NK-92 (cell line): ENCODE measurements around the gene SEC22A.

Experiments used
- DNase-seq: peaks from one replicate; lab custom pipeline; 2025; ENCODE audit not compliant: unreplicated experiment; lab: John Stamatoyannopoulos, UW

SEC22A gene

DNA sequence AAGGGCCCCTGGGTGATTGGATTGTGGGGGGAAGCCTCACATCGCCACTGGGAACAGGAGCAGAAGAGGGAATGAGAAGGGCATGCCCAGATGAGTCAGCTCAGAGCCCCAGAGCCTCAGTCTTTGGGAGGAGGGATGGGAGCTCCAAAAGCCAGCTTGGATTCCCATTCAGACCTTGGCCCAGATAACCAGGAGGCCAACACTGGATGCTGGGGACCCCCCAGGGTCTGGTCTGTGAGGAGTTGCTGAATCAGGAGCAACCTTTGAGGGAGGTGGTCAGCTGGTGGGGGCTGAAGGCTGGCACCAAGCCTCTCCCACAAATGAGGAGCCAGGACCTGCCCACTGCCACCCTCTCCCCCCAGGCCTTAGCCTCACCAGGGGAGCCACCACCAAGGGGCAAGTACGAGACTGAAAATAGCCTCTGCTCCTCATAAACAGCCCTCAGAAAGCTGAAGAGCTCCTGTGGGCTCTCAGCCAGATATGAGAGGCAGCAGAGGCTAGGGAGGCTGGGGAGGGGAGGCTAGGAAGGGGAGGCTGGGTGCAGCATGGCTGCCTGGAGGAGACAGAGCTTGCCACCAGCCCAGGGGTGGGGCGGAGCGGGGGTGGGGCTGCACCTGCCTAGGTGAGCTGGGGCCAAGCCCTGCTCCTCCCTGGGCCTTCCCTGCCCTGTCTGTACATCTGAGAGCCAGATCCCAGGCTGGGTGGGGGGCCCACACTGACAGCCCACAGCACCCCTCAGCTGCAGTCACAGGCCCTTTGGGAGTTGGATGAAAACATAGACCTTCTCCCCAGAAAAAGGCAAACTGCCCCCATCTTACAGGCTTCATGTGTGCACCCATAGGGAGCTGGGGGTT lies 99.8 kb downstream of the SEC22A start:
- DNase-seq, result no peak

DNA sequence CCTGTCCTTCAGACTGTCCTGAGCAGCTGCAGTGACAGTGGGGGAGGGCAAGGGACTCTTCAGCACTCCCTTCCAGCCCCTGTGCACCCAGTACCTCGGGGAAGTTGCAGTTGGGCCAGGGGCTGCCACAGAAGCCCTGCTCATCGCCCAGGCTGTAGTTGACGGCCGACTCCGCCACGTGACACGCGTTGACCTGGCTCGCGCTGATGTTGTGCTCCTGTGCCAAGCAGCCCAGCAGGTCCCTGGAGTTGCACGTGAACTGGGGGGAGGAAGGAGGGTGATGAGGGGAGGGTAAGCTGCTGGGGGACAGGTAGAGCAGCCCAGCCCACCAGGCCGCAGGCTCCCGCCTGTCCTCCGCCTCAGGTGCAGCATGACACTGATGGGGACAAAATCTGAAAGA lies 101.2 kb downstream of the SEC22A start:
- no peak for DNase-seq

DNA sequence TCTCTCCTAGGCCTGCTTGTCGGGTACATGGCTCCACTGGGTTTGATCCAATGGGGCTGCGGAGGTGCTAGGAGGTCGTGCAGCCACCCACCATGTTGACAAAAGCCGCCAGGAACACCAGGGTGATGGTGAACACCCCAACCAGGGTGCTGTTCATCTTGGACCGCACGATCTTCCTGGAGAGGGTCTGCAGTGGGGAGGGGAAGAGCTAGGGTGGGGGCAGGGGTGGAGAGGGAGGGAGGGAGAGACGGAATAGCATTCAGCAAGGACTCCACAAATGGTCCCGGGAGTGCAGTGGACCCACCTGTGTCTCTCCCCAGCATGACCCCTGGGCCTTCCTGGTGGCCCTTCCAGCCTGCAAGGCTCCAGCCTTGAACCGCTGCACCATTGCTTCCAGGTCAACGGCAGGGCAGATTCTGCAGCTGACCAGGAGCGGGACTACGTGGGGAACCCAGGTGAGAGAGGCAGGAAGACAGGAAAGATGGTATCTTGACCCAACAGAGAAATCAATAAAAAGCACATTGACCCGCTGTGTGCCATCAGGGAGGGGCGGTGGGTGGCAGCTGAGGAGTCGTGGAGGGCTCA lies 102.3 kb downstream of the SEC22A start:
- DNase-seq, result no peak

DNA sequence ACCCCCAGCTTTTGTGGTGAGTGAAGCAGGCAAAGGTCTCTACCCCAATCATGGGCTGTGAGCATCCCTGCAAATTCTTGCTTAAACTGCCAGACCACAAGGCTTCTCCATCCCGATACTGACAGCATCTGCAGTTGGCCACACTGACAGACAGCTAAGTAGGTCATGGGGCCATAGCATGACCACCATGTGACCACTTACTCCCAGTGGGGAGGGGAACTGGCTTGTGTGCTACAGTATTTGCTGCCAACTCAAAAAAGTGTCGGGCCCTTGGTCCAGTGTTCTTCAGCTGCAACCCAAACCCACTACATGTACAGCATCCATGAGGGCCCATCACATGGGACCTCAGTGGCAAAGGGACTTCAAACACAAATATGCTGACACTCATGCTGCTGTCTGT lies 103.4 kb downstream of the SEC22A start:
- no peak for DNase-seq

DNA sequence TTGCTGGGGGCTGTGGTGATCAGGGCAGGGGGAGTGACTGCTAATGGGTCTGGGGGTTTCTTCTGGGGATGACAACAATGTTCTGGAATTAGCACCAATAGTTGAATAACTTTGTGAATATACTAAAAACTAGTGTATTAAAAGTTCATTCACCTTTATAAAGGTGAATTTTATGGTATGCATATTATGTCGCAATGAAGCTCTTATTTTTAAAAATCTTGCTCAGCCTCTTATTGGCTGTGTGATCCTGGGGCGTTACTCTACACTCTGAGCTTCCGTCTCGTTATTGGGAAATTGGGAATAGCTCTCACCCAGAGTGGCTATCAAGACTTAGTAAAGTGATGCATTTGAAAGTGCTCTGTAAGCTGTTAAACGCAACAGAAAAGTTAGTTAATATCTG lies 105.3 kb downstream of the SEC22A start:
- DNase-seq, result no peak

DNA sequence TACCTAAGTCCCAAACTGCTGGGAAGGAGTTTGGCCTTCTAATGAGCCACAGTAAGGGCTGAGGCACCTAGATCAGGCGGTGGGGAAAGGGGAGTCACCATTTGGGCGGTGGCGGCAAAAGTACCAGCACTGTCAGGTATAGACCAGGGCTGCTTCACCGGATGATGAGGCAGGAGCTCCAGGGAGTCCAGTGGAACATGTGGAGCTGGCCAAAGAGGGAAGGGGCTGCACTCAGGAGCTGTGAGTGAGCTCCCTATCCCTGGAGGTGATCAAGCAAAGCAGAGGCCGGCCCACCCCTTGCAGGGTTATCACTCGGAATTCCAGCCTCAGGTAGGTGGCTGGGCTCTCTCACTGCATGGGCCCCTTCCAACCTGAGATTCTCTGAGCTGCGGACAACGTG lies 108.4 kb downstream of the SEC22A start:
- DNase-seq, result no peak

DNA sequence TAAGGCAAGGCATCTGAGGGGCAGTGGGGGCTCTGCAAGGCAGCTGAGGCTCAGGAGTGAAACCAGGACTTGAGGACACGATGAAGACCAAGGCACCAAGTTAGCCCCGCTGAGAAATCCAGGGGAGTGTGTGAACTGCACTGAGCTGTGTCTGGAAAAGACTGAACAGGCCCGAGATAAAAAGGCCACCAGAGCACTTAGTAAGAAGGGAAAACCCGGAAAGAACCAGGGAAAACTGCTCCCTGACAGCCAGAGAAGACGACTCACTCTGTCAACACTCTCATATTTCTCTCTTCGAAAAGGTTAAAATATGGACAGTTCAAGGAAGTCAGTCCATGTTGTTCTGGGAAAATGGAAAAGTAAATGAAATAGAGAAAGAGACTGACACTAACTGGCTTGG lies 109.0 kb downstream of the SEC22A start:
- DNase-seq, result no peak

DNA sequence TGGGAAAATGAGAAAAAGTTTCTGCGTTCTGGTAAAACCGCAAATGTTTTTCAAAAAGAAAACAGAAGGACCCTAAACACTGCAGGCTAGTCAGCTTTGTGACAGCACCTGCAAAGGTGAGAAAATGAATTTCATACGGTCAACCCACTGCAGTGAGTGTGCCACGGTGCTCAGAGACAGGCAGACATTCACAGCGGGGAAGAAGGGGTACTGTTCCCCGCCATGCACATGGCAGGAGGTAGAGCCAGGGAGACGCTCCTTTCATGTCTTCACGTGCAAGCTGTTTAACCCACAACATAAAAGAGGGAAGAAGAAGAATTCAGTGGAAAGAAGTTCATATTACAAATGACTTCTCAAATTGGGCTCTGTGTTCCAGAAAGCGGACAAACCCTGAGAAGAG lies 109.5 kb downstream of the SEC22A start:
- no peak for DNase-seq

DNA sequence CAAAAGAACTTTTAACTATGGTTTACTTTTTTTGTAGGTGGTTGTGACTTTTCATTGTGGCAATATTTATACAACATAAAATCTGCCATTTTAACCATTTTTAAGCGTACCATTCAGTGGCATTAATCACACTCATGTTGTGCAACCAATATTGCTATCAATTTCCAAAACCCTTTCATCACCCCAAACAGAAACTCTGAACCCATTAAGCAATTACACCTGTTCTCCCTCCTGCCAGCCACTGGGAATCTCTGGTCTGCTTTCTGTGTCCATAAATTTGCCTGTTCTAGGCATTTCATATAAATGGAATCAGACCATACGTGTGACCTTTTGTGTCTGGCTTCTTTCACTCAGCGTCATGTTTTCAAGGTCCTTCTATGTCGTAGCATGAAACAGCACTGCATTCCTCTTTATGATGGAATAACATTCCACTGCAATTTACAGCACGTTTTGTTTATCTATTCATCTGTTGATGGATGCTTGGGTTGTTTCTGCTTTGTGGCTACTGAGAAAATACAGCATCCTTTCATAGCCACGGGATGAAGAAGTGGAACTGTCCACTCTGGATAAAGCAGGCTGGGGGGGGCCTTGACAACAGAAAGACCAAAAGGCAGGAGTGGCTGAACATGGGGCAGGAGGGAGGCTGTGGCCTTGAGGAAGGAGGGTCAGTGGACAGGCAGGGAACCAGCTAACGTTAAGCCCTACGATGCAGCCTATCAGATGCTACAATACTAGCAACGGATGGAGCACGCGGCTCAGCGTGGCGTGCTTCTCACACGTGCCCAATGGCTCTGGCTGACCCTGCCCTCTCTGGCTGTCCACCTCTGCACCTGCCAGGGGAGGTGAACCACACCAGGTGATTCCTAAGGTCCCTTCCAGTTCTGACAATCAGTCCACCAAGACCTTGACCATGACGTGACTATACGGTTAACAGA lies 110.9 kb downstream of the SEC22A start:
- no peak for DNase-seq

DNA sequence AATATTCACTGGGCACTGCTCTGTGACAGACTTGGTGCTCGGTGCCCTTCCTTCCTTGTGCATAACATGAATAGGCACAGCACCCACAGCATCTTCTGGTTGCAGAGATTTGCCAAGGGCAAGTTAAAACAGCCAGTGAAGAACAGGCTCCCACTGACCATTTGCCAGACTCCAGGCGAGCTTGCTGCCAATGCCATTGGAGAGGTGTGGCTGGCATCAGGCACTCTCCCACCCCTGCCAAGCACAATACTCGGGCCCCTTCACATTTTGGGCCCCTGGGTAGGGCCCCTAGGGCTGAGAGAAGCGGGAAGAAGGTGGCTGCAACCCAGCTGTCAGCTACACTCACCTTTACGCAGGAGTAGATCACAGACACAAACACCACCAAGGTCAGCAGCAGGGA lies 112.1 kb downstream of the SEC22A start:
- no peak for DNase-seq

DNA sequence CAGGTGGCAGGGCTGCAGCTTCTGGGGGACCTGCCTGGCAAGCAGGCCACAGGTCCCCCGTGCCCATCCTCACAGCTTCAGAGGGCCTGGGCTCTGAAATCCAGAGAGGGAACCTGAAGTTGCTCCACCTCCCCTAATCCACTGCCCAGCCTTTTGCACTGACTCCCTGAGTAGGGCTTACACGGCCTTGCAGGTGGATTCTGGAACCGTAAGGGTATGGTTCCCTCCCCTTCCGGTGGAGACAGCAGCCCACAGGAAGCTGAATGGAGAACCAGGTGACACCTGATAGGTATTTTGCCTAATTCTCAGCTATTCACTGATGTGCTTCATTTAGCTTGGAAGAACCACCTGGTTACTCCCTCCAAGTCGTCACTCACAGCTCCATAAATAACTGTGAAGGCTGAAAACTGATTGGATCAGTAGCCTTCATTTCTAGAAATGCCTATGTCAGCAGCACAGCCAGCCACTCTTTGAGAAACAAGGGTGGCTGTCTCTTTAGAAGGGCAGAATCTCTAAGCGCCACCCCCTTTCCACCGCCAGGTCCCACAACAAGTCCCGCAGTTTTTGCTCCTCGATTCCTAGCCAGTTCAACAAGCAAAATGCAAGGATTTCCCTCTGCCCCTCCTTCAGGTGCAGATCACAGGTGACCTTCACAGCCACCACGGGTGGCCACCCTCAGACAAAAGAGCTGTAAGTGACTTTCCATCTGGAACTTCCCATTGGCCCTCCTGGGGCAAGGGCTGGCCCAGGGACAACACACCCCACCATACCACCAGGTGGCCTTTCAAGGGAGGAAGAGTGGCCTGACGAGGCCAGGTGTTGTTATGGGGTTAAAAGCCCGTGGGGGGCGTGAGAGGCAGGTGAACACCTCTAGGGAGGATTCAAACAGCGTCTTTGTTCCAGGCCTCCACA lies 112.9 kb downstream of the SEC22A start:
- no peak for DNase-seq

DNA sequence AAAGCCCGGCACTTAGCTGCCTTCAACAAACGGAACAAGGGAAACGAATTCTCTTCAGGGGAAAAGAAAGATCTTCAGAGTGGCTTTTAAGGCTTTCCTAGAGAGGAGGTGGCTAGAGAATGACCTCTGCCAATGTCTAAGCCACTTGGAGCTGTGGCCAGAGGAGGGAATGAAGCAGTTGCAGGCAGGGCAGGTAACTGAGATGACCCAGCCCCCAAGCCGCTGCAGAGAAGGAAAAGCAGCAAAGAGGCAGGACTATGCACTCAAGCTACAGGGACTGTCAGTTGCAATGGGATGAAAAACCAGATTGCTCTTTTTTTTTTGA lies 113.5 kb downstream of the SEC22A start:
- no peak for DNase-seq

DNA sequence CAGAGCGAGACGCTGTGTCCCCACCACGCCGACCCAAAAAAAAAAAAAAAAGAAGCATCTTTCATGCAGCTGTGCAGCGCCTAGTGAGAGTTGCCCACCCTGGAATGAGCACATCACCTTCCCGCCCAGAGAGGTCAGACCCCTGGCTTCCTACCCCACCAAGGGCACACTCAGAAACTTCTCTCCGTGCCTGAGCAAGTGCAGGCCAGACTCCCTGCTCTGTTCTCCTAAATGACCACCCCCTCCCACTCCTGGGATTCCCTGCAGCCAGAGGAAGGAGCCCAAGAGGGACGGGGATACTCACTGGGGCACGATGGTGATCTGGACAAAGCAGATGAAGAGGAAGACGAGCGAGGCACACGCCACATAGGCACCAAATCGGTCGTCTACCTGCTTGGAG lies 116.0 kb downstream of the SEC22A start:
- DNase-seq, result no peak

DNA sequence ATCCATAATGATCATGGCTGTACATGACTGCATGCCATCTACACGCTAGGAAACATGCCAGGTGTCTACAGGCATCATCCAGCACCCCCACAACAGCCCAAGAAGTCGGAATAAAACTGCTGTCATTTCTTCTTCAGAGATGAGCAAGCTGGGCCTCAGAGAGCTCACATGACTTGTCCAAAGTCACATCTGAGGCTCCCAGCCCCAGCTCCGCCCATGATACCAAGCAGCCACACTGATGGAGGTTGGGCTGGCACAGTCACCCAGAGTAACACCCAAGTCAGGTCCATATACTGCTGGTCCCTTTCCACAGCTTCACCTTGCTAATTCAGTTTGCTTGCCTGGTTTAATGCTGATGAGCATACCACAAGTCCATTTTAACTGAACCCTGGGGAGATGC lies 116.6 kb downstream of the SEC22A start:
- DNase-seq, result no peak

DNA sequence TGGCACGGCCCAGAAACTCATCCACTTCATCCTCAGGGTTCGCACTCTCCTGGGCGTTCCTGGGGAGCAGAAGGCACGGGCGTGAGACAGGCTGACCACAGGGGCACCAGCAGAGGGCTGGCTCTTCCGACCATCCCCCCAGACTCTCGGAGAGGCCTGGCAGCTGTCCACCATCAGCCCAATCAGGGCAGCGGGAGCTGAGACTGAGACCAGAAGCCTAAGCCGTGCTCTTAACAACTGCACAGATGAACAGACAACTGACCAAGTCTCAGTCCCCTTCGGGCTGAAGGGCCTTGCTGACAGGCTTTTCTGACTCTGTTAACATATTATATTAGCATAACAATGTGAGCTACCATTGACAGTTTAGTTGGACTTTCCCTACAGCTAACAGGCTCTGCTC lies 118.0 kb downstream of the SEC22A start:
- DNase-seq, result no peak

DNA sequence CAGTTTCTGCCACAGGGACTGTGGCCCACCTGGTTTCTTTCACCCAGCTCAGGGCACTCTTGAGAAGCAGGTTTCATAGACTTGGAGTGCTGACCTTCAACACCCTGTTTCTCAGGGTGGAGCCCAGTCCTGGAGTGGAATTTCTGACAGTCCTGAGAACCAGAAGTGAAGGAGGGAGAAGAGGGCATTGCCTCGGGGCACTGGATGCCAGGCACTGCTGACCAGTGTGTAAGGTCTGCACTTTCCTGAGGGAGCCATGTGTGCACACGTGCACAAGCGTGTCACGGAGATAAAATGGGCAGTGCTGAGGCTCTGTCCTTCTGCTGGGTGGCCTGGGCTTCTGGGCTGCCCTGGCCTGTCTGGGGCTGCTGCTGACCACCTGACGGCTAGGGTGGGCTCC lies 118.5 kb downstream of the SEC22A start:
- no peak for DNase-seq

DNA sequence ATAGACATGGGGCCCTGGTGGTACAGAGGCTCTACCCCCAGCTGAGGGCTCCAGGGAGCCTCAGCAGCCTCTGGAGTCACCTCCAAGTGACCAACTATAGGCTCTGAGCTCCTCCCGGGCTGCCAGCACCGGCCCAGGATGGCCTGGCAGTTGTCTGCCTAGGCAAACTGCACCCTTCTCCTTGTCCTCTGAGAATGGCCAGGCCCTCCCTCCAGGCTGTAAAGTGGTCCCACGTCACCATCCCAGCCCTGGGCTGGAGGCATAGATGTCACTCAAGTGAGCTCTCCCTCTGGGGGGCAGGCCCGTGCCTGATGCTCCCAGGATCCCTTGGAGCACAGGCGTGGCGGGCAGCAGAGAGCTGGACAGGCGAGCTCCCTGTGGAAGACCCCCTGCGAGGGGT lies 120.1 kb downstream of the SEC22A start:
- DNase-seq, result no peak

DNA sequence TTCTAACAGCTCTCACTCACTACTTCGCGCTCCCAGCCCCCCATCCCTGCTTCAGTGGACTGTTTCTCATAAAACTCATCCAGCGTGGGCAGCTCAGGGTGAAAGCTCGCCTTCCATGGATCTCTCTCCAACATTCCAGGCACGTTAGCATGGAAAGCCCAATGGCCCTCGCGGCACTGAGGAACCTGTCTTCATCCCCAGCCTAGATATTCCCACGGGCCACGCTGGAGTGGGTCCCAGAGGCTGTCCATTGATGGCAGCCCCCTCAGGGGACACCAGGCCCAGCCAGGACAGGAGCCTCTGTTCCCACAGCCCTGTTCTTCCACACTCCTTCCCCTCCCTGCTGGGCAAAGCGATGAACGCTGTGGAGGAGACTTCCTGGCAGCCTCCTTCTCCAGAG lies 121.1 kb downstream of the SEC22A start:
- no peak for DNase-seq
